ENCODE measurements around the gene HINFP.
"Not testable (repeated sequence)": the region's sequence is repeated elsewhere in the genome, so short reads cannot be mapped to it uniquely, and the experiment has no call there.

HINFP gene

DNA sequence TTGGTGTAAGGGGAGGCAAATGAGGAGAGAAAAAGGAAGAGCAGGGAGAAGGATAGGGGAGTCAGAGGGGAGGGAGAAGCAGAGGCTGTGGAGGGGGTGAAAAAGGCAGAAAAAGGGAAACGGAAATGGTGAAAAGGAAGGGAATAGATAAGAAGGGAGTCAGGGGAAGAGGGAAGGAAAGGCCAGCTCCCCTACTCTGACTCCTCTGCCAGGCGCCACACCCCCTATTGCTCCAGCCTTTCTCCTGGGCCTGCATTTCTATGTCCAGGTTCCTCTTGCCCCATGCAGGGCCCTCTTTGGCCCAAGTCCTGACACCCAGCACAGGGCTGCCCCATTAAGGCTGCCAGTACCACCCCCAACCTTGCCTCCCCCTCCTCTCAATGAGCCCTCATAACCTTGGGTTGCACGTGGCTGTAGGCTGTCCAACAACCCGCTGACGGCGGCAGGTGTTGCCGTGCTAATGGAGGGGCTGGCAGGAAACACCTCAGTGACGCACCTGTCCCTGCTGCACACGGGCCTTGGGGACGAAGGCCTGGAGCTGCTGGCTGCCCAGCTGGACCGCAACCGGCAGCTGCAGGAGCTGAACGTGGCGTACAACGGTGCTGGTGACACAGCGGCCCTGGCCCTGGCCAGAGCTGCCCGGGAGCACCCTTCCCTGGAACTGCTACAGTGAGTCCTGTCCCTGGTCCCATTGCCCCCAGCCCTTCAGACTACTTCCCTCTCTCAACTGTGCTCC is 60.5 kb downstream of the HINFP start:
- TF ChIP-seq SNAI2 (CRISPR knock-in tag; IDR thresholded peaks at IDR 0.05) (no peak), ZNF70 (CRISPR knock-in tag; IDR thresholded peaks at IDR 0.05) (no peak), ZNF565 (CRISPR knock-in tag; conservative IDR thresholded peaks at IDR 0.05; ENCODE audit: low read depth) (no peak), CSDC2 (CRISPR knock-in tag; IDR thresholded peaks at IDR 0.05) (no peak), GLIS3 (CRISPR knock-in tag; IDR thresholded peaks at IDR 0.05) (no peak), ZFP3 (CRISPR knock-in tag; IDR thresholded peaks at IDR 0.05) (no peak), TOX (CRISPR knock-in tag; IDR thresholded peaks at IDR 0.05; ENCODE audit: borderline replicate concordance) (no peak)
- no peak for ATAC-seq

- ATAC-seq, result not testable (repeated sequence)
Observed at GRCh38 chr11:119184399-119184798, 63.0 kb downstream of the HINFP start.
